Gastrocnemius medialis (tissue), 4 donors: ENCODE measurements around the gene SERINC5.

ENCODE experiments used
- CTCF ChIP-seq, 5 experiments: fragments of 450-650 bp in 3 of 5; fragments of 200-600 bp in 2 of 5; sonication (generic) in 2 of 5; IDR thresholded peaks in 4 of 5; conservative IDR thresholded peaks in 1 of 5; 1 replicate in 4 of 5; 2 replicates in 1 of 5; pipeline ENCODE4 v1.5.1; 2016 to 2019; ENCODE audit warnings: antibody characterized with exemption in 5 of 5, mild to moderate bottlenecking in 3 of 5, moderate library complexity in 3 of 5
- POLR2A ChIP-seq, 2 donors: fragments of 450-650 bp; IDR thresholded peaks; one replicate each; pipeline ENCODE4 v1.6.1; 2017; ENCODE audit warnings: antibody characterized with exemption in 2 of 2, mild to moderate bottlenecking in 2 of 2, moderate library complexity in 2 of 2

GRCh38 chr5:80129146-80129545 lies 126.7 kb downstream of the SERINC5 start:
- no peak for TF ChIP-seq CTCF (IDR thresholded peaks at IDR 0.05 in 4 of 5, conservative IDR thresholded peaks at IDR 0.05 in 1 of 5)
- no peak for TF ChIP-seq POLR2A (IDR thresholded peaks at IDR 0.05)
